Stimulated activated CD4-positive, alpha-beta T cell treated with anti-CD3 and anti-CD28 coated beads, Interleukin-12 subunit alpha, Interleukin-12 subunit beta, amount 100 ng/mL, for 24 hours (primary cell): ENCODE results near the gene A1BG.

Experiments
- DNase-seq, 2 experiments: peaks; one replicate each; pipeline ENCODE4 v3.0.0-alpha.2; 2020; ENCODE audit warnings: low read depth in 2 of 2

Gene A1BG

DNA sequence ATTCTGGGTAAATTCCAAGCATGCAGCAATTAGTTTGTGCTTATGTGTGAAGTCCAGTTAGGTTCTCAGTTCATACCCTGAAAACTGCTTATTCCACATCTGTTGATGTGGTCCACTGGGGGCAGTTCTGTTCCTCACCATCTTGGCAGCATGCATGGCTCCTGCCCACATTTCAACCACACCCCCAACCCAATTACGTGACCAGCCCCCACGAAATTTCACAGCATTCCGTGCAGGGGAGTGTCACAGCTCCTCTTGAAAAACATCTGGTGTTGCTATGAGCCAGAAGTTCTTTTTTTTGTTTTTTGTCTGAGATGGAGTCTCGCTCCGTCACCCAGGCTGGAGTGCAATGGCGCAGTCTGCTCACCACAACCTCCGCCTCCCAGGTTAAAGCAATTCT, 57.2 kb downstream of the A1BG start:
- no peak for DNase-seq
